ENCODE results near the gene FAM110C. TPM values are rescaled to one million over a fixed set of nuclear protein-coding genes. Genes with fewer than 3 reads are reported as not detected.

FAM110C gene
- total RNA-seq, 4 donors from 2014 or later, result 23.7 to 53.9 (median 41.8) TPM

DNA sequence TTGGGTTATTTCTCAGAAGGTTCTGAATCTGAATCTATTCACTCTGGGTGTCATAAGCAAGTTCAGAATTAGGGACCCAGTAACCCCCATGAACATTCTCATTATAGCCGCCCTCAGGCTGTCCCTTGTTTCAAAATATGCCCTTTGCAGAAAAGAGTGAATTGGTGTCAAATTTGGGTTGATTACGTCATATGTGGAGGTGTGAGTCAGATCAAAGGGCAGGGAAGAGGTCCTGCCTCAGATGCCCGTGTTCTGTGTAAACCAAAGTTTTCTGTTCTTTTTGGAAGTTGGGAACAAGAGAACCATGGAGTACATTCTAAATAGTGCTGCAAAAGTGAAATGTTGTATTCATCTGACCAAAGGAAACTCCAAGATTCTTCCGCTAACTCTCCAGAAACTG lies 5.8 kb downstream of the FAM110C start:
- DNase-seq, result no peak
- Histone ChIP-seq H3K36me3 (no peaks in the 10 kb centered on the region), H3K4me1 (peaks cover 3 to 42% (median 18%) of the 10 kb centered on the region in 4 donors), H3K27ac (no peak overlapping the region), H3K4me3 (no peak overlapping the region), H3K27me3 (peaks cover 28% of the 10 kb centered on the region), H3K9me3 (no peaks in the 10 kb centered on the region)
- in situ Hi-C loops (cut with MboI; ENCODE audit: low pct_ligation_motif_present in 1 of 4, low pct_unique_long_range_greater_than_20kb in 1 of 4, low sequenced_read_pairs in 3 of 4) (no loop called here), intact Hi-C loops (cut with DNase I; ENCODE audit: low total_unique reads) (no loop called here)
- WGBS, 2 donors (ENCODE audit: low coverage in 1 of 2), result 74 to 81% methylated on average over 4 of the region's 4 CpGs
- TF ChIP-seq, protein P1, sequence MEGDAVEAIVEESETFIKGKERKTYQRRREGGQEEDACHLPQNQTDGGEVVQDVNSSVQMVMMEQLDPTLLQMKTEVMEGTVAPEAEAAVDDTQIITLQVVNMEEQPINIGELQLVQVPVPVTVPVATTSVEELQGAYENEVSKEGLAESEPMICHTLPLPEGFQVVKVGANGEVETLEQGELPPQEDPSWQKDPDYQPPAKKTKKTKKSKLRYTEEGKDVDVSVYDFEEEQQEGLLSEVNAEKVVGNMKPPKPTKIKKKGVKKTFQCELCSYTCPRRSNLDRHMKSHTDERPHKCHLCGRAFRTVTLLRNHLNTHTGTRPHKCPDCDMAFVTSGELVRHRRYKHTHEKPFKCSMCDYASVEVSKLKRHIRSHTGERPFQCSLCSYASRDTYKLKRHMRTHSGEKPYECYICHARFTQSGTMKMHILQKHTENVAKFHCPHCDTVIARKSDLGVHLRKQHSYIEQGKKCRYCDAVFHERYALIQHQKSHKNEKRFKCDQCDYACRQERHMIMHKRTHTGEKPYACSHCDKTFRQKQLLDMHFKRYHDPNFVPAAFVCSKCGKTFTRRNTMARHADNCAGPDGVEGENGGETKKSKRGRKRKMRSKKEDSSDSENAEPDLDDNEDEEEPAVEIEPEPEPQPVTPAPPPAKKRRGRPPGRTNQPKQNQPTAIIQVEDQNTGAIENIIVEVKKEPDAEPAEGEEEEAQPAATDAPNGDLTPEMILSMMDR (IDR thresholded peaks at IDR 0.05), result no peak
- TF ChIP-seq POLR2A (IDR thresholded peaks at IDR 0.05), result no peak
- no peak for TF ChIP-seq POLR2AphosphoS5 (IDR thresholded peaks at IDR 0.05)
- no peak for TF ChIP-seq EP300 (IDR thresholded peaks at IDR 0.05; ENCODE audit: low read depth)

DNA sequence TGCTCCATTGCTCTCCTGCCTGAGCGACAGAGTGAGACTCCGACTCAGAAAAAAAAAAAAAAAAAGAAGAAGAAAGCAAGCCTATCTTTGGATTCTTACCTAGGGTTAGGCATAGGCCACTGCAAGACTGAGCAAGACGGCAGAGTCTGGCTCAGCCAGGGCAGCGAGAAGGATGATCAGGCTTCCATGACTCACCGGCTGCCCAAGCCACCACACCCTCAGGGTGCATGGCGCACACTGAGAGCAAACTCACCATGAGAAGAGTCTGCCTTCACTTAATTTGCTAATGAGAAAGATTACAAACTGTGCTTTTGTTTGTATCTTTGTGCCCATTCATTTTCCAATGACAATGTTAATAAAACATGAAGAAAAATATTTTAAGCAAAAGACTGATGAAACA lies 8.2 kb downstream of the FAM110C start:
- H3K4me3 ChIP-seq, result no peak overlapping the region
- in situ Hi-C loops (cut with MboI; ENCODE audit: low pct_ligation_motif_present in 1 of 4, low pct_unique_long_range_greater_than_20kb in 1 of 4, low sequenced_read_pairs in 3 of 4) (no loop called here), intact Hi-C loops (cut with DNase I; ENCODE audit: low total_unique reads) (no loop called here)
- DNase-seq, result no peak
- peaks cover 10% of the 10 kb centered on the region for H3K27me3 ChIP-seq
- H3K27ac ChIP-seq, result no peak overlapping the region
- no peaks in the 10 kb centered on the region for H3K36me3 ChIP-seq
- H3K9me3 ChIP-seq, result no peaks in the 10 kb centered on the region
- WGBS, 2 donors (ENCODE audit: low coverage in 1 of 2), result 86 to 100% methylated on average over 2 to 6 of the region's 6 CpGs
- TF ChIP-seq EP300 (IDR thresholded peaks at IDR 0.05; ENCODE audit: low read depth), result no peak
- TF ChIP-seq POLR2A (IDR thresholded peaks at IDR 0.05), result no peak
- no peak for TF ChIP-seq POLR2AphosphoS5 (IDR thresholded peaks at IDR 0.05)
- TF ChIP-seq, protein P1 (IDR thresholded peaks at IDR 0.05), result no peak
- peaks cover 18 to 60% (median 37%) of the 10 kb centered on the region in 4 donors for H3K4me1 ChIP-seq

DNA sequence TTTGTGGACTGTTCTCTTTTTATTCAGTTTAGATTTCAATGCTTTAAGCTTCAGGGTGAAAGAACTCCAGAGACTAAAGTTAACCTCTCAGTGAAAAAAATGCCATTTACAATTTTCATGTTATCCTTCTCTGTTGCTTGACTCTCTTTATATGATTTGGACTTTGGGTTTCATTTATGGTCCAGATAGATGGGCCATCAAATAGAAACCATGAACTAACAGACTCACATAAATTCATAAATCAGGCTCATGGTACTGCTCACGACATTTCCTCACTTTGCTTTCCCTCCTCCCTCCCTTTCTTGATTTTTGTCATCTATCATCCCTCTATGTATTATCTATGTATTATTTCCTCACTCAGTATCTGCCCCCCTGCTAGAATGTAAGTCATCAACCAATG lies 10.0 kb downstream of the FAM110C start:
- H3K4me3 ChIP-seq, result no peak overlapping the region
- peak overlapping the region; percentile 71 to 83 (median 78) for H3K27ac ChIP-seq
- peaks cover 20 to 53% (median 34%) of the 10 kb centered on the region in 4 donors for H3K4me1 ChIP-seq
- H3K9me3 ChIP-seq, result no peaks in the 10 kb centered on the region
- H3K36me3 ChIP-seq, result no peaks in the 10 kb centered on the region
- peaks cover 10% of the 10 kb centered on the region for H3K27me3 ChIP-seq
- no peak for DNase-seq
- in situ Hi-C loops (cut with MboI; ENCODE audit: low pct_ligation_motif_present in 1 of 4, low pct_unique_long_range_greater_than_20kb in 1 of 4, low sequenced_read_pairs in 3 of 4) (no loop called here), intact Hi-C loops (cut with DNase I; ENCODE audit: low total_unique reads) (no loop called here)
- TF ChIP-seq, protein P1 (IDR thresholded peaks at IDR 0.05), result no peak
- TF ChIP-seq POLR2A (IDR thresholded peaks at IDR 0.05), result no peak
- 34 to 50% methylated on average over 1 of the region's 1 CpG for WGBS, 2 donors (ENCODE audit: low coverage in 1 of 2)

DNA sequence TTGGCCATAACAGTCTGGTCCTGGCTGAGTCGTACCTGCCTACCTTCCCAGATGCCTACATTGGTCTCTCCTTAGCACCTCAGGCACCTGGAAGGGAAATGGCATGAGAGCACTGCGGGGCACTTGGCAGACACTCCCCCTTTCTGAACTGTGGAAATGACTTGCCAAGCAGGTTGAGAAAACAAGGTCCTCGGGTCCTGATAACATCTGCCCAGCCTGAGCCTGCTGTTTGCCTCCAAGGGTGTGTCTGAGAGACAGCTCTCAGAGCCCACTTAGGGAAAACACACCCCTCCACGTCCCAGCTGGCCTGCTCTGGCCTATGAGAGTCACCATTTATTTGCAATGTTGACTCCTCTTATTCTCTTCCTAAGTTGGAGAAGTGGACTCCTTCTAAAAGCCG lies 10.5 kb downstream of the FAM110C start:
- peak; percentile 79 for DNase-seq
- H3K27ac ChIP-seq, result peak overlapping the region; percentile 71 to 83 (median 78)
- peaks cover 20 to 51% (median 34%) of the 10 kb centered on the region in 4 donors for H3K4me1 ChIP-seq
- no peaks in the 10 kb centered on the region for H3K9me3 ChIP-seq
- no peak overlapping the region for H3K4me3 ChIP-seq
- intact Hi-C loops (cut with DNase I; ENCODE audit: low total_unique reads) (no loop called here), in situ Hi-C loops (cut with MboI; ENCODE audit: low pct_ligation_motif_present in 1 of 4, low pct_unique_long_range_greater_than_20kb in 1 of 4, low sequenced_read_pairs in 3 of 4) (no loop called here)
- 43 to 49% methylated on average over 2 to 5 of the region's 5 CpGs for WGBS, 2 donors (ENCODE audit: low coverage in 1 of 2)
- TF ChIP-seq POLR2A (IDR thresholded peaks at IDR 0.05), result no peak
- peak in 1 of 3 donors; percentile 52 for TF ChIP-seq POLR2AphosphoS5 (IDR thresholded peaks at IDR 0.05)
- TF ChIP-seq, protein P1 (IDR thresholded peaks at IDR 0.05), result no peak
- H3K36me3 ChIP-seq, result no peaks in the 10 kb centered on the region
- peaks cover 10% of the 10 kb centered on the region for H3K27me3 ChIP-seq

All from transverse colon (tissue), 4 donors.